Esophagus muscularis mucosa (tissue), 4 donors: ENCODE data around the gene GMEB2. TPM values are rescaled to one million over a fixed set of nuclear protein-coding genes. Genes with fewer than 3 reads are reported as not detected.
A peak's percentile ranks its signal among the peaks of the same experiment; 100 is the strongest.
"Not testable (repeated sequence)": the region's sequence is repeated elsewhere in the genome, so short reads cannot be mapped to it uniquely, and the experiment has no call there.

ENCODE experiments used
- DNase-seq: peaks from one replicate; pipeline ENCODE4 v3.0.0-alpha.2; 2017; ENCODE audit errors: extremely low spot score
- H3K27ac ChIP-seq, 4 donors: fragments of 200-600 bp; sonication (generic); replicated peaks in 1 of 4; 1 replicate in 3 of 4; 2 replicates in 1 of 4; pipeline ENCODE4 v1.5.1; 2016 to 2019; ENCODE audit warnings: mild to moderate bottlenecking in 1 of 4
- H3K27me3 ChIP-seq, 4 donors: fragments of 200-600 bp; sonication (generic); one replicate each; pipeline versions ENCODE4 v1.5.1 to v1.6.0; 2016 to 2019
- H3K36me3 ChIP-seq, 4 donors: fragments of 200-600 bp; sonication (generic); one replicate each; pipeline ENCODE4 v1.5.1; 2016 to 2019
- H3K4me1 ChIP-seq, 4 donors: fragments of 200-600 bp; sonication (generic); one replicate each; pipeline ENCODE4 v1.5.1; 2016 to 2019
- H3K4me3 ChIP-seq, 4 donors: fragments of 200-600 bp; sonication (generic); 1 replicate in 2 of 4; 2 replicates in 2 of 4; pipeline ENCODE4 v1.5.1; 2016 to 2019; ENCODE audit warnings: mild to moderate bottlenecking in 4 of 4, moderate library complexity in 1 of 4
- H3K9me3 ChIP-seq, 4 donors: fragments of 200-600 bp; sonication (generic); 1 replicate in 3 of 4; 2 replicates in 1 of 4; pipeline ENCODE4 v1.5.1; 2016 to 2019
- EP300 ChIP-seq: sonication (generic); formaldehyde crosslinking; IDR thresholded peaks from one replicate; pipeline ENCODE4 v1.6.1; 2017; ENCODE audit warnings: antibody characterized with exemption
- POLR2A ChIP-seq: fragments of 450-650 bp; IDR thresholded peaks from one replicate; pipeline ENCODE4 v1.6.1; 2017; ENCODE audit warnings: antibody characterized with exemption, moderate library complexity, mild to moderate bottlenecking, low read depth
- POLR2AphosphoS5 ChIP-seq, 2 donors: sonication (generic); formaldehyde crosslinking; IDR thresholded peaks; one replicate each; pipeline ENCODE4 v1.6.1; 2017; ENCODE audit warnings: antibody characterized with exemption in 2 of 2
- WGBS: methylation state at CpG from one replicate; pipeline ENCODE4 v1.1.5; 2018; 5-methylcytosine and 5-hydroxymethylcytosine counted together
- intact Hi-C: fragments of 100-400 bp; cut with DNase I; formaldehyde crosslinking; loops from one replicate; pipeline ENCODE4 v1.15.1; 2023
- total RNA-seq, 4 donors: library from RNA; depleted of rRNA; stranded (reverse); fragments of >200 nt; gene quantifications; one replicate each; pipeline versions ENCODE4 v1.1.0 to v1.2.1, GENCODE V29; 2016
- TF ChIP-seq, protein P1 (sequence below), 3 experiments: fragments of 200-600 bp in 2 of 3; fragments of 450-650 bp in 1 of 3; sonication (generic) in 2 of 3; IDR thresholded peaks; one replicate each; pipeline ENCODE4 v1.5.1; 2017 to 2019; ENCODE audit warnings: antibody characterized with exemption in 3 of 3, mild to moderate bottlenecking in 2 of 3, moderate library complexity in 1 of 3

GMEB2 gene, protein sequence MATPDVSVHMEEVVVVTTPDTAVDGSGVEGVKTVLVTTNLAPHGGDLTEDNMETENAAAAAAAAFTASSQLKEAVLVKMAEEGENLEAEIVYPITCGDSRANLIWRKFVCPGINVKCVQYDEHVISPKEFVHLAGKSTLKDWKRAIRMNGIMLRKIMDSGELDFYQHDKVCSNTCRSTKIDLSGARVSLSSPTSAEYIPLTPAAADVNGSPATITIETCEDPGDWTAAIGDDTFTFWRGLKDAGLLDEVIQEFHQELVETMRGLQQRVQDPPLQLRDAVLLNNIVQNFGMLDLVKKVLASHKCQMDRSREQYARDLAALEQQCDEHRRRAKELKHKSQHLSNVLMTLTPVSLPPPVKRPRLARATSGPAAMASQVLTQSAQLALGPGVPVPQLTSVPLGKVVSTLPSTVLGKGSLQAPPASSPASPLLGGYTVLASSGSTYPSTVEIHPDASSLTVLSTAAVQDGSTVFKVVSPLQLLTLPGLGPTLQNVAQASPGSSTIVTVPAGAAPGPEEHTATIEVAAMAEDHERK
- 10 to 100 TPM; 11.1 to 19.1 (median 14.0) TPM for total RNA-seq

DNA sequence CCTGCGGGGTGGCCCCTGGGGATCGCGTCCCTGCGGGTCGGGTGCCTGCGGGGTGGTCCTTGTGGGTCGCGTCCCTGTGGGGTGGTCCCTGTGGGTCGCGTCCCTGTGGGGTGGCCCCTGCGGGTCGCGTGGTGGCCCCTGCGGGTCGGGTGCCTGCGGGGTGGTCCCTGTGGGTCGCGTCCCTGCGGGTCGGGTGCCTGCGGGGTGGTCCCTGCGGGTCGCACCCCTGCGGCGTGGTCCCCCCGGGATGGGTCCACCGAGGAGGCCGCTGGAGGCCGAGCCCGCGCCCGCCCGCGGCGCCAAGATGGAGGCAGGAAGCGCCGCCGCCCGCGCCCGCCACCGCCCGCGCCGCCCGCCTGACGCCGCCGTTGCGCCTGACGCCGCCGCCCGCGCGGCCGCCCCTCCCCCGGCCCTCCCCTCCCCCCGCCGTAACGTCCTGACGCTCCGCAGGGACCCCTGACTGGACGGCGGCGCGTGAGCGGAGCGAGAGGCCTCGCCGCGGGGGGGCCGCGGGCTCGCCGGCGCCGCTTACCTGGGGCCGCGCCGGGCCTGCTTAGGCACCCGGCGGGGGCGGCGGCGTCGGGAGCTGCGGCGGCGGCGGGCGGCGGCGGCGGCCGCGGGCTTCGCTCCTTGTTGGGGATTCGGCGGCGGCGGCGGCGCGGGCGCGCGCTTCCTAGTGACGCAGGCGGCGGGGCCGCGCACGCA, at the start of gene GMEB2:
TSS of gene GMEB2 (minus strand) at position 678 of the 705 bp plus-strand sequence. CDS start 7,704 bp downstream, outside the sequence.
- Histone ChIP-seq H3K27ac (peak within 1 kb of the TSS; percentile 93 to 98 (median 98)), H3K9me3 (no peaks in the 10 kb centered on the region), H3K27me3 (no peaks in the 10 kb centered on the region), H3K4me3 (peak within 1 kb of the TSS; percentile 70 to 92 (median 78)), H3K36me3 (no peaks in the 10 kb centered on the region), H3K4me1 (peaks cover 23 to 43% (median 39%) of the 10 kb centered on the region in 4 donors)
- 0% methylated on average over 16 of the region's 114 CpGs for whole genome bisulfite sequencing
- DNase-seq: peak; percentile 94
- TF ChIP-seq EP300: no peak
- peak; percentile 37 for TF ChIP-seq POLR2A
- peak in 1 of 2 donors; percentile 63 for TF ChIP-seq POLR2AphosphoS5 (IDR thresholded peaks at IDR 0.05)
- intact Hi-C loops: loop anchor here (5.0 kb wide), 1 partner anchor 54 kb away; the partner anchor contains the start of gene HELZ2

DNA sequence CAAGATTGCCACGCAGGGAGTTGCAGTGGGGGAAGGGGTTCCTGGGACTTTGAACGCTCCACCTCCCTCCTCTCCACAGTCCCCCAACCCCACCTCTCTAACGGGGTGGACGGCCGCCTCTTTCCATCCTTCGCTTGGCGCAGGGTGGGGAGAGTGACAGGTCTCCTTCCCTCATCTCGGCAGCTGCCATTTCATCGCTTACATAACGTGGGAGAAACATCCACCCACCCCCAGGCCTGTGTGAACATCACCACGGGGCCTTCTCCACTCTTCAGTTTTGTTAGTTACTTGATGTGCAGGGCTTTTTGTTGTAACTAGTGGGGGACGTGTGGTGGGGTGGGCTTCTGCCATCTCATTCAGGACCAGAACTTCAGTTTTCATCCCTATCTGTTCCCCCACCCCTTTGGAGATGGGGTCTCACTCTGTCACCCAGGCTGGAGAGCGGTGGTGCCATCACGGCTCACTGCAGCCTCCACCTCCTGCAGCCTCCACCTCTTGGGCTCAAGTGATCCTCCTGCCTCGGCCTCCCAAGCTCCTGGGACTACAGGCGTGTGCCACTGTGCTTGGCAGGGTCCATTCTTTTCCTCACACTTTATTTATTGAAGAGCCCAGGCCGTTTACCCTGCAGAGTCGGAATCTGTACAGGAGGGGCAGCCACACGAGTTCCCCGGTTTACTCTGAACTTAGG, 48.9 kb upstream of the GMEB2 start:
- DNase-seq: no peak
- H3K4me3 ChIP-seq: no peak overlapping the region
- no peaks in the 10 kb centered on the region for H3K9me3 ChIP-seq
- 91% methylated on average over 17 of the region's 20 CpGs for WGBS
- intact Hi-C loops: no loop called here
- peaks cover 23 to 95% (median 82%) of the 10 kb centered on the region in 4 donors for H3K36me3 ChIP-seq
- no peak for TF ChIP-seq POLR2A
- no peak for TF ChIP-seq EP300
- TF ChIP-seq POLR2AphosphoS5 (IDR thresholded peaks at IDR 0.05): no peak
- TF ChIP-seq, protein P1, sequence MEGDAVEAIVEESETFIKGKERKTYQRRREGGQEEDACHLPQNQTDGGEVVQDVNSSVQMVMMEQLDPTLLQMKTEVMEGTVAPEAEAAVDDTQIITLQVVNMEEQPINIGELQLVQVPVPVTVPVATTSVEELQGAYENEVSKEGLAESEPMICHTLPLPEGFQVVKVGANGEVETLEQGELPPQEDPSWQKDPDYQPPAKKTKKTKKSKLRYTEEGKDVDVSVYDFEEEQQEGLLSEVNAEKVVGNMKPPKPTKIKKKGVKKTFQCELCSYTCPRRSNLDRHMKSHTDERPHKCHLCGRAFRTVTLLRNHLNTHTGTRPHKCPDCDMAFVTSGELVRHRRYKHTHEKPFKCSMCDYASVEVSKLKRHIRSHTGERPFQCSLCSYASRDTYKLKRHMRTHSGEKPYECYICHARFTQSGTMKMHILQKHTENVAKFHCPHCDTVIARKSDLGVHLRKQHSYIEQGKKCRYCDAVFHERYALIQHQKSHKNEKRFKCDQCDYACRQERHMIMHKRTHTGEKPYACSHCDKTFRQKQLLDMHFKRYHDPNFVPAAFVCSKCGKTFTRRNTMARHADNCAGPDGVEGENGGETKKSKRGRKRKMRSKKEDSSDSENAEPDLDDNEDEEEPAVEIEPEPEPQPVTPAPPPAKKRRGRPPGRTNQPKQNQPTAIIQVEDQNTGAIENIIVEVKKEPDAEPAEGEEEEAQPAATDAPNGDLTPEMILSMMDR (IDR thresholded peaks at IDR 0.05): no peak
- H3K4me1 ChIP-seq: no peaks in the 10 kb centered on the region
- H3K27me3 ChIP-seq: no peaks in the 10 kb centered on the region
- H3K27ac ChIP-seq: no peak overlapping the region

DNA sequence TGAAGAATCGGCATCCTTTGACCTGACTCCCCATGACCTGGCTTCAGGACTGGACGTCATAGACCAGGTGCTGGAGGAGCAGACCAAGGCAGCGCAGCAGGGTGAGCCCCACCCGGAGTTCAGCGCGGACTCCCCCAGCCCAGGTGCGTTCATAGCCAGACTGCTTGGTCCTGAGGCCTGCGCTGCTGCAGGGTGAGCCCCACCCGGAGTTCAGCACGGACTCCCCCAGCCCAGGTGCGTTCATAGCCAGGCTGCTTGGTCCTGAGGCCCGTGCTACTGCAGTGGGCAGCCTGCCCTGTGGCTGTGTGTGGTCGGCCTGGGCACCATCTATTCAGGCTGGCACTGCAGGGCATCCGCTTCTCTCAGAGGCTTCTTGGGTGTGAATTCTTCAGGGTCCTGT, 47.0 kb upstream of the GMEB2 start:
- WGBS: 97% methylated on average over 6 of the region's 14 CpGs
- DNase-seq: no peak
- no peaks in the 10 kb centered on the region for H3K4me1 ChIP-seq
- H3K36me3 ChIP-seq: peaks cover 23 to 83% (median 65%) of the 10 kb centered on the region in 4 donors
- H3K27me3 ChIP-seq: no peaks in the 10 kb centered on the region
- TF ChIP-seq EP300 (no peak), POLR2AphosphoS5 (IDR thresholded peaks at IDR 0.05) (no peak), POLR2A (no peak)
- TF ChIP-seq, protein P1 (IDR thresholded peaks at IDR 0.05): no peak
- H3K27ac ChIP-seq: no peak overlapping the region
- no peaks in the 10 kb centered on the region for H3K9me3 ChIP-seq
- intact Hi-C loops: no loop called here
- H3K4me3 ChIP-seq: no peak overlapping the region

DNA sequence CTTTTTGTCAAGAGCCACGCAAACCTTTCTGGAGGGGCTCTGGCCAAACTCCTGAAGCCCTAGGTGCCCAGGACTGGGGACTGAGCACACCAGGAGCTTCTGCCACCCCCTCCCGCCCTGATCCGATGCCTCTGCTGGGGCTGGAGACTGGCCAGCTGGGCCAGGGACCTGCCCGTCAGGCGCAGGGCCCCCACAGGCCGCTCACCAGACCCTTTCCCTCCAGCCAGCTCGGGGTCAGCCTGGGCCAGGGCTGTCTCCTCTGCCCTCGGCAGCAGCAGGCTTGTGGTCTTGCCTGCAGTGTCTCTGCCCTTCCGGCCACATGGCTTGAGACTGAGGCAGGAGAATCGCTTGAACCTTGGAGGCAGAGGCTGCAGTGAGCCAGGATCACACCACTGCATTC, 45.8 kb upstream of the GMEB2 start:
- H3K4me3 ChIP-seq: no peak overlapping the region
- H3K36me3 ChIP-seq: peaks cover 23 to 83% (median 66%) of the 10 kb centered on the region in 4 donors
- intact Hi-C loops: no loop called here
- TF ChIP-seq, protein P1 (IDR thresholded peaks at IDR 0.05): no peak
- no peak for TF ChIP-seq POLR2AphosphoS5 (IDR thresholded peaks at IDR 0.05)
- no peak for TF ChIP-seq EP300
- no peak for TF ChIP-seq POLR2A
- no peaks in the 10 kb centered on the region for H3K27me3 ChIP-seq
- no peak overlapping the region for H3K27ac ChIP-seq
- no peak for DNase-seq
- WGBS: 95% methylated on average over 7 of the region's 10 CpGs
- H3K9me3 ChIP-seq: no peaks in the 10 kb centered on the region
- H3K4me1 ChIP-seq: no peaks in the 10 kb centered on the region

DNA sequence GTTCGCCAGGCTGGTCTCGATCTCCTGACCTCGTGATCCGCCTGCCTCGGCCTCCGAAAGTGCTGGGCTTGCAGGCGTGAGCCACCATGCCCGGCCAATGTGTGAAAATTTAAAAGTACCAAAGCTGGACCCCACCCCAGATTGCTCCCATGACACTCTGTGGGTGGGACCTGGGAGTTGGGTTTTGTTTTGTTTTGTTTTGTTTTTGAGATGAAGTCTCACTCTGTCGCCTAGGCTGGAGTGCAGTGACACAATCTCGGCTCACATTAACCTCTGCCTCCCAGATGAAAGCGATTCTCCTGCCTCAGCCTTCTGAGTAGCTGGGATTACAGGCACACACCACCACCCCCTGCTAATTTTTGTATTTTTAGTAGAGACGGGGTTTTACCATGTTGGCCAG, 44.8 kb upstream of the GMEB2 start:
- peaks cover 27 to 85% (median 67%) of the 10 kb centered on the region in 4 donors for H3K36me3 ChIP-seq
- H3K27ac ChIP-seq, H3K9me3 ChIP-seq, H3K4me1 ChIP-seq, intact Hi-C loops, DNase-seq, H3K27me3 ChIP-seq, H3K4me3 ChIP-seq: not testable (repeated sequence)
- WGBS: 96% methylated on average over 12 of the region's 12 CpGs
